HepG2 (cell line): ENCODE results near the gene QKI. TPM values are rescaled to one million over a fixed set of nuclear protein-coding genes. Genes with fewer than 3 reads are reported as not detected.

Source experiments
- ATAC-seq: fragments of 200-7000 bp; cut with Tn5 transposase; 3 replicates; pipeline ENCODE4 v1.9.1; 2020; ENCODE audit warnings: mild to moderate bottlenecking, moderate library complexity
- BruUV-seq: library from RNA; stranded (reverse); fragments of 400-500 nt; replicated peaks from 2 replicates; lab custom pipeline; 2021; lab: Mats Ljungman, UMichigan
- CTCF ChIA-PET: fragments of 300-600 bp; formaldehyde crosslinking; extraction: SDS; loops from one replicate; lab custom pipeline; 2021; ENCODE audit warnings: low total read pairs, inconsistent platforms, low intra/inter-chr PET ratio; lab: Yijun Ruan, JAX
- POLR2A ChIA-PET: fragments of 350-600 bp; sonication (Branson Sonifier 250); formaldehyde crosslinking; loops from one replicate; lab custom pipeline; 2020; ENCODE audit warnings: antibody characterized with exemption, inconsistent platforms; lab: Yijun Ruan, JAX
- DNase-seq: peaks from one replicate; pipeline ENCODE4 v3.0.0-alpha.2; 2015; ENCODE audit warnings: low spot score
- FAIRE-seq: peaks from 3 replicates; lab custom pipeline; 2011; peaks lifted over from hg19 to GRCh38; lab: Jason Lieb, UNC
- H2AFZ ChIP-seq: one replicate; pipeline ENCODE4 v1.6.1; 2011; ENCODE audit warnings: low read length, inconsistent platforms
- H3K27ac ChIP-seq: fragments of 300-600 bp; 3 replicates; pipeline ENCODE4 v1.8.0; 2011; ENCODE audit warnings: mixed run types, mild to moderate bottlenecking, mixed read lengths, low read length, inconsistent platforms; ENCODE audit not compliant: insufficient read depth; ENCODE audit errors: extremely low read length
- H3K27me3 ChIP-seq, 2 experiments: fragments of 200-600 bp in 1 of 2; 2 replicates in 1 of 2; 3 replicates in 1 of 2; pipeline versions ENCODE4 v1.6.0 to v1.8.0; 2011; ENCODE audit warnings: low read length in 2 of 2, mild to moderate bottlenecking in 2 of 2, moderate library complexity in 2 of 2, inconsistent platforms in 1 of 2; ENCODE audit not compliant: insufficient read depth in 2 of 2, control insufficient read depth in 1 of 2
- H3K36me3 ChIP-seq, 2 experiments: fragments of 200-600 bp in 1 of 2; replicated peaks in 1 of 2; 2 replicates in 1 of 2; 3 replicates in 1 of 2; pipeline versions ENCODE4 v1.5.1 to v1.8.0; 2011; ENCODE audit warnings: low read length in 2 of 2, inconsistent platforms in 1 of 2; ENCODE audit not compliant: insufficient read depth in 2 of 2, control insufficient read depth in 1 of 2
- H3K4me1 ChIP-seq: 2 replicates; pipeline ENCODE4 v1.5.1; 2012; ENCODE audit warnings: low read length, inconsistent platforms; ENCODE audit not compliant: insufficient read depth
- H3K4me2 ChIP-seq: 2 replicates; pipeline ENCODE4 v1.6.0; 2011; ENCODE audit warnings: low read depth, low read length, inconsistent platforms
- H3K4me3 ChIP-seq, 3 experiments: fragments of 200-600 bp in 1 of 3; sonication (generic), shearing (Covaris generic) in 1 of 3; replicated peaks in 1 of 3; 2 replicates each; pipeline ENCODE4 v1.5.1; 2011 to 2016; ENCODE audit warnings: low read length in 3 of 3, inconsistent platforms in 2 of 3, low read depth in 2 of 3, mild to moderate bottlenecking in 2 of 3, control low read depth in 1 of 3, mixed read lengths in 1 of 3; ENCODE audit not compliant: insufficient read depth in 1 of 3
- H3K79me2 ChIP-seq: one replicate; pipeline ENCODE4 v1.6.1; 2011; ENCODE audit warnings: low read length, inconsistent platforms; ENCODE audit not compliant: insufficient read depth
- H3K9ac ChIP-seq: 2 replicates; pipeline ENCODE4 v1.6.0; 2011; ENCODE audit warnings: mild to moderate bottlenecking, low read depth, low read length, inconsistent platforms; ENCODE audit not compliant: insufficient read depth
- H3K9me3 ChIP-seq: 2 replicates; pipeline ENCODE4 v1.5.1; 2012; ENCODE audit warnings: mild to moderate bottlenecking, low read length
- H4K20me1 ChIP-seq: 2 replicates; pipeline ENCODE4 v1.6.0; 2011; ENCODE audit warnings: inconsistent platforms, mild to moderate bottlenecking, low read length, moderate library complexity; ENCODE audit not compliant: insufficient read depth
- ARNT ChIP-seq: fragments of 450-650 bp; IDR thresholded peaks from 2 replicates; pipeline ENCODE4 v1.6.1; 2017
- CEBPB ChIP-seq: IDR thresholded peaks from 2 replicates; pipeline ENCODE4 v1.6.1; 2011; ENCODE audit warnings: low read depth, low read length, improper control_type of control experiment, borderline replicate concordance
- CEBPG ChIP-seq: IDR thresholded peaks from 2 replicates; pipeline ENCODE4 v1.6.1; 2016
- NAIF1 ChIP-seq: sonication (generic); formaldehyde crosslinking; IDR thresholded peaks from 2 replicates; pipeline ENCODE4 v1.5.0; 2020; ENCODE audit warnings: mild to moderate bottlenecking, missing genetic modification reagents, borderline replicate concordance
- PPARG ChIP-seq: conservative IDR thresholded peaks from 2 replicates; pipeline ENCODE4 v1.6.1; 2016; ENCODE audit warnings: missing biosample characterization, missing genetic modification reagents
- SP2 ChIP-seq: sonication (generic); formaldehyde crosslinking; IDR thresholded peaks from 2 replicates; pipeline ENCODE4 v1.5.1; 2020; ENCODE audit warnings: mild to moderate bottlenecking, missing genetic modification reagents
- TEAD3 ChIP-seq: optimal IDR thresholded peaks from 2 replicates; pipeline ENCODE3; 2016; ENCODE audit warnings: borderline replicate concordance
- ZNF180 ChIP-seq: sonication (generic); formaldehyde crosslinking; IDR thresholded peaks from 2 replicates; pipeline ENCODE4 v1.4.0; 2020; ENCODE audit warnings: low read depth, missing genetic modification reagents, borderline replicate concordance
- ZNF292 ChIP-seq: sonication (generic); formaldehyde crosslinking; IDR thresholded peaks from 2 replicates; pipeline ENCODE4 v1.8.1; 2022; ENCODE audit warnings: mild to moderate bottlenecking, low read depth, missing genetic modification reagents, borderline replicate concordance
- ZNF720 ChIP-seq: sonication (generic); formaldehyde crosslinking; IDR thresholded peaks from 2 replicates; pipeline ENCODE4 v1.4.0; 2020; ENCODE audit warnings: missing genetic modification reagents
- ZNF773 ChIP-seq: sonication (generic); formaldehyde crosslinking; IDR thresholded peaks from 2 replicates; pipeline ENCODE4 v1.4.0; 2020; ENCODE audit warnings: missing genetic modification reagents, borderline replicate concordance
- WGBS: methylation state at CpG from one replicate; pipeline ENCODE4 v1.1.6; 2017; ENCODE audit warnings: low lambda C conversion rate; 5-methylcytosine and 5-hydroxymethylcytosine counted together
- in situ Hi-C: cut with HindIII; loops from 2 replicates; pipeline ENCODE4 v1.10.0; 2017; ENCODE audit warnings: low pct_unique_long_range_greater_than_20kb; ENCODE audit not compliant: extremely low pct_ligation_motif_present
- intact Hi-C: fragments of 100-400 bp; cut with micrococcal nuclease; formaldehyde crosslinking; loops from one replicate; pipeline ENCODE4 v1.10.0; 2022; ENCODE audit not compliant: unreplicated experiment
- polyA plus RNA-seq, 8 experiments: library from polyadenylated mRNA; depleted of rRNA in 3 of 8; stranded (reverse) in 7 of 8; unstranded in 1 of 8; fragments of >200 nt; fragmentation: Illumina TruSeq in 4 of 8; extraction: Trizol in 4 of 8; gene quantifications; 2 replicates each; pipeline versions ENCODE4 v1.2.1 to v1.2.3, GENCODE V29; 2011 to 2016; ENCODE audit warnings: low read depth in 4 of 8, missing spikeins in 1 of 8, mixed read lengths in 1 of 8; ENCODE audit not compliant: insufficient read depth in 1 of 8
- total RNA-seq, 5 experiments: library from RNA; depleted of rRNA; stranded (reverse); fragments of >200 nt; fragmentation: Illumina TruSeq; extraction: Trizol; gene quantifications; 2 replicates each; pipeline ENCODE4 v1.2.3, GENCODE V29; 2016; ENCODE audit warnings: low read depth in 1 of 5
- TF ChIP-seq, protein P1 (sequence below): sonication (generic); formaldehyde crosslinking; IDR thresholded peaks from 2 replicates; pipeline ENCODE4 v1.9.0; 2021; ENCODE audit warnings: missing genetic modification reagents, borderline replicate concordance
- TF ChIP-seq, protein P2 (sequence below): IDR thresholded peaks from 2 replicates; pipeline ENCODE4 v1.6.1; 2012; ENCODE audit warnings: inconsistent platforms
- TF ChIP-seq, protein P3 (sequence below): sonication (generic); formaldehyde crosslinking; IDR thresholded peaks from 2 replicates; pipeline ENCODE4 v1.5.1; 2020; ENCODE audit warnings: mild to moderate bottlenecking, missing genetic modification reagents, borderline replicate concordance

The QKI gene
- total and polyA plus RNA-seq, 2 of the 13 experiments (the other 11 are each of a cell fraction or from before 2014, with no cell fraction given), result 136 to 137 TPM

DNA sequence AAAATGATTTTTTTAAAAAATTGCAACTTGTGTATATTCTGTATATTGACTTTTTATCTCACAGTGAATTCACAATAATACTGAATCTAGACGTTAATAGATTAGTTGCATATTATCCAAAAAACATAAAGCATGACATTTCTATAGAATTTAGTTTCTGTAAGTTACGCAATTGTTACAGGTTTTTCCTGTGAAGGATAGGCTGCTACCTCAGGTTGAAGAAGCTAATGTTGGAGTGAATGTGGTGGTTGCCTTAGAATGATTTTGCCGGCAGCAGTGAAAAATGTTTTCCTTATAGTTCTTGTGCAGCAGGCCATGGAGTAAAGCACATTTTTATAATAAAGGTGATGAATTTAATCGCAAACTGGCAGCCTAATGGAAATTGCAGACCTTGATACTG, 20.5 kb downstream of the QKI start:
- H3K4me3 ChIP-seq, result no peak overlapping the region
- peaks cover 15% of the 10 kb centered on the region for H3K4me1 ChIP-seq
- no peak overlapping the region for H3K4me2 ChIP-seq
- POLR2A ChIA-PET, result no interaction called here
- H3K9ac ChIP-seq, result no peak overlapping the region
- intact Hi-C loops, result no loop called here
- no peak overlapping the region for H2AFZ ChIP-seq
- H3K27me3 ChIP-seq, result no peaks in the 10 kb centered on the region
- WGBS, result 97% methylated on average over 4 of the region's 4 CpGs
- no peaks in the 10 kb centered on the region for H3K36me3 ChIP-seq
- DNase-seq, result no peak
- no peak overlapping the region for H3K27ac ChIP-seq
- in situ Hi-C loops, result loop anchor here (10.0 kb wide), 1 partner anchor 110 kb away; no protein-coding TSS in a partner anchor
- TF ChIP-seq ZNF773 (CRISPR knock-in tag) (no peak), SP2 (no peak), CEBPG (CRISPR knock-in tag) (peak; percentile 56; the same call in 1 of the 2 replicates), CEBPB (peak; percentile 85), NAIF1 (CRISPR knock-in tag) (no peak), ZNF180 (CRISPR knock-in tag) (no peak), TEAD3 (no peak)
- TF ChIP-seq, protein P1, sequence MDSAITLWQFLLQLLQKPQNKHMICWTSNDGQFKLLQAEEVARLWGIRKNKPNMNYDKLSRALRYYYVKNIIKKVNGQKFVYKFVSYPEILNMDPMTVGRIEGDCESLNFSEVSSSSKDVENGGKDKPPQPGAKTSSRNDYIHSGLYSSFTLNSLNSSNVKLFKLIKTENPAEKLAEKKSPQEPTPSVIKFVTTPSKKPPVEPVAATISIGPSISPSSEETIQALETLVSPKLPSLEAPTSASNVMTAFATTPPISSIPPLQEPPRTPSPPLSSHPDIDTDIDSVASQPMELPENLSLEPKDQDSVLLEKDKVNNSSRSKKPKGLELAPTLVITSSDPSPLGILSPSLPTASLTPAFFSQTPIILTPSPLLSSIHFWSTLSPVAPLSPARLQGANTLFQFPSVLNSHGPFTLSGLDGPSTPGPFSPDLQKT (CRISPR knock-in tag), result no peak
- TF ChIP-seq, all 625 proteins: peak for 2
- no peak for ATAC-seq
- Histone ChIP-seq H4K20me1 (peaks cover 59% of the 10 kb centered on the region), H3K79me2 (peaks cover 98% of the 10 kb centered on the region), H3K9me3 (no peaks in the 10 kb centered on the region)
- CTCF ChIA-PET, result no interaction called here
- no TSS peak for BruUV-seq
- FAIRE-seq, result no peak

DNA sequence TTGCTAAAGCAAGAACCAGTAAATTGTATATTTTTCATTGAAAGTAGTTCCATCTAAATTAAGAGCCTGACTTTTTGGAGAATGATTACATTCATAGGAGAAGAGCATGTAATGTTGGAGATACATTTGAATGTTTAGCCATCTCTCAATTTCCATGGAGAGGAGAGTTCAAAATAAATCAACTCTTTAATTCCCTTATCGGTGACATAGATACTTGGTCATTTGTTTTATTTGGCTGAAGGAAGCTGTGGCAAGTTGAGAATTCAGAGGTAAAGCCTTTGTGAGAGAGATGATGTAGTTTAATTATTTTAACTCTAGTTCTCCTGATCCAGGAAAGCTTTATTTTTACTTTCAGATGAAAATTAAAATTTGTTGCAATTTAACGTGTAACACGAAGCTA, 22.3 kb downstream of the QKI start:
- in situ Hi-C loops, result loop anchor here (10.0 kb wide), 1 partner anchor 108 kb away; no protein-coding TSS in a partner anchor
- Histone ChIP-seq H3K27me3 (no peaks in the 10 kb centered on the region), H3K36me3 (no peaks in the 10 kb centered on the region; a peak in 1 of 5 replicates), H3K4me3 (no peak overlapping the region), H3K27ac (no peak overlapping the region), H3K4me2 (no peak overlapping the region), H3K4me1 (peaks cover 26% of the 10 kb centered on the region), H4K20me1 (peaks cover 65% of the 10 kb centered on the region), H3K79me2 (peaks cover 98% of the 10 kb centered on the region), H2AFZ (no peak overlapping the region), H3K9me3 (no peaks in the 10 kb centered on the region), H3K9ac (no peak overlapping the region)
- ChIA-PET CTCF (no interaction called here), POLR2A (no interaction called here)
- ATAC-seq, result no peak
- intact Hi-C loops, result no loop called here
- 94% methylated on average over 3 of the region's 3 CpGs for WGBS
- no peak for DNase-seq
- FAIRE-seq, result no peak
- BruUV-seq, result no TSS peak
- TF ChIP-seq, protein P2, sequence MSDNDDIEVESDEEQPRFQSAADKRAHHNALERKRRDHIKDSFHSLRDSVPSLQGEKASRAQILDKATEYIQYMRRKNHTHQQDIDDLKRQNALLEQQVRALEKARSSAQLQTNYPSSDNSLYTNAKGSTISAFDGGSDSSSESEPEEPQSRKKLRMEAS, result no peak
- no peak for TF ChIP-seq ZNF720
- TF ChIP-seq PPARG (CRISPR knock-in tag), result no peak
- TF ChIP-seq ZNF292 (CRISPR knock-in tag), result no peak
- no peak for TF ChIP-seq ARNT
- TF ChIP-seq, protein P3, sequence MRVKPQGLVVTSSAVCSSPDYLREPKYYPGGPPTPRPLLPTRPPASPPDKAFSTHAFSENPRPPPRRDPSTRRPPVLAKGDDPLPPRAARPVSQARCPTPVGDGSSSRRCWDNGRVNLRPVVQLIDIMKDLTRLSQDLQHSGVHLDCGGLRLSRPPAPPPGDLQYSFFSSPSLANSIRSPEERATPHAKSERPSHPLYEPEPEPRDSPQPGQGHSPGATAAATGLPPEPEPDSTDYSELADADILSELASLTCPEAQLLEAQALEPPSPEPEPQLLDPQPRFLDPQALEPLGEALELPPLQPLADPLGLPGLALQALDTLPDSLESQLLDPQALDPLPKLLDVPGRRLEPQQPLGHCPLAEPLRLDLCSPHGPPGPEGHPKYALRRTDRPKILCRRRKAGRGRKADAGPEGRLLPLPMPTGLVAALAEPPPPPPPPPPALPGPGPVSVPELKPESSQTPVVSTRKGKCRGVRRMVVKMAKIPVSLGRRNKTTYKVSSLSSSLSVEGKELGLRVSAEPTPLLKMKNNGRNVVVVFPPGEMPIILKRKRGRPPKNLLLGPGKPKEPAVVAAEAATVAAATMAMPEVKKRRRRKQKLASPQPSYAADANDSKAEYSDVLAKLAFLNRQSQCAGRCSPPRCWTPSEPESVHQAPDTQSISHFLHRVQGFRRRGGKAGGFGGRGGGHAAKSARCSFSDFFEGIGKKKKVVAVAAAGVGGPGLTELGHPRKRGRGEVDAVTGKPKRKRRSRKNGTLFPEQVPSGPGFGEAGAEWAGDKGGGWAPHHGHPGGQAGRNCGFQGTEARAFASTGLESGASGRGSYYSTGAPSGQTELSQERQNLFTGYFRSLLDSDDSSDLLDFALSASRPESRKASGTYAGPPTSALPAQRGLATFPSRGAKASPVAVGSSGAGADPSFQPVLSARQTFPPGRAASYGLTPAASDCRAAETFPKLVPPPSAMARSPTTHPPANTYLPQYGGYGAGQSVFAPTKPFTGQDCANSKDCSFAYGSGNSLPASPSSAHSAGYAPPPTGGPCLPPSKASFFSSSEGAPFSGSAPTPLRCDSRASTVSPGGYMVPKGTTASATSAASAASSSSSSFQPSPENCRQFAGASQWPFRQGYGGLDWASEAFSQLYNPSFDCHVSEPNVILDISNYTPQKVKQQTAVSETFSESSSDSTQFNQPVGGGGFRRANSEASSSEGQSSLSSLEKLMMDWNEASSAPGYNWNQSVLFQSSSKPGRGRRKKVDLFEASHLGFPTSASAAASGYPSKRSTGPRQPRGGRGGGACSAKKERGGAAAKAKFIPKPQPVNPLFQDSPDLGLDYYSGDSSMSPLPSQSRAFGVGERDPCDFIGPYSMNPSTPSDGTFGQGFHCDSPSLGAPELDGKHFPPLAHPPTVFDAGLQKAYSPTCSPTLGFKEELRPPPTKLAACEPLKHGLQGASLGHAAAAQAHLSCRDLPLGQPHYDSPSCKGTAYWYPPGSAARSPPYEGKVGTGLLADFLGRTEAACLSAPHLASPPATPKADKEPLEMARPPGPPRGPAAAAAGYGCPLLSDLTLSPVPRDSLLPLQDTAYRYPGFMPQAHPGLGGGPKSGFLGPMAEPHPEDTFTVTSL (CRISPR knock-in tag), result no peak
